Effector memory CD4-positive, alpha-beta T cell (primary cell): ENCODE measurements around the gene AREL1.

Experiments
- DNase-seq, 3 donors: peaks; one replicate each; pipeline ENCODE4 v3.0.0-alpha.2; 2020
- H3K27ac ChIP-seq: 2 replicates; pipeline ENCODE4 v1.7.0; 2013; ENCODE audit warnings: mild to moderate bottlenecking, low read length, moderate library complexity; ENCODE audit not compliant: insufficient read depth, poor library complexity, severe bottlenecking
- H3K27me3 ChIP-seq: replicated peaks from 2 replicates; pipeline ENCODE4 v1.7.0; 2013; ENCODE audit warnings: mild to moderate bottlenecking, low read length; ENCODE audit not compliant: insufficient read depth, control insufficient read depth, poor library complexity, severe bottlenecking
- H3K36me3 ChIP-seq: 2 replicates; pipeline ENCODE4 v1.7.0; 2013; ENCODE audit warnings: mild to moderate bottlenecking, low read length, moderate library complexity; ENCODE audit not compliant: control insufficient read depth, insufficient read depth
- H3K4me1 ChIP-seq: 2 replicates; pipeline ENCODE4 v1.7.0; 2013; ENCODE audit warnings: low read length, mild to moderate bottlenecking; ENCODE audit not compliant: control insufficient read depth, insufficient read depth, poor library complexity, severe bottlenecking
- H3K4me3 ChIP-seq: 2 replicates; pipeline ENCODE4 v1.7.0; 2013; ENCODE audit warnings: low read length, low read depth, mild to moderate bottlenecking; ENCODE audit not compliant: insufficient read depth, poor library complexity, severe bottlenecking
- H3K9me3 ChIP-seq: 2 replicates; pipeline ENCODE4 v1.7.0; 2013; ENCODE audit warnings: mild to moderate bottlenecking, low read length, moderate library complexity; ENCODE audit not compliant: control insufficient read depth

Gene AREL1

GRCh38 chr14:74616996-74617700 lies 95.7 kb downstream of the AREL1 start:
- Histone ChIP-seq H3K9me3 (no peaks in the 10 kb centered on the region), H3K4me3 (no peak overlapping the region), H3K4me1 (peaks cover 22% of the 10 kb centered on the region), H3K36me3 (no peaks in the 10 kb centered on the region), H3K27ac (no peak overlapping the region), H3K27me3 (no peaks in the 10 kb centered on the region)
- no peak for DNase-seq

DNA sequence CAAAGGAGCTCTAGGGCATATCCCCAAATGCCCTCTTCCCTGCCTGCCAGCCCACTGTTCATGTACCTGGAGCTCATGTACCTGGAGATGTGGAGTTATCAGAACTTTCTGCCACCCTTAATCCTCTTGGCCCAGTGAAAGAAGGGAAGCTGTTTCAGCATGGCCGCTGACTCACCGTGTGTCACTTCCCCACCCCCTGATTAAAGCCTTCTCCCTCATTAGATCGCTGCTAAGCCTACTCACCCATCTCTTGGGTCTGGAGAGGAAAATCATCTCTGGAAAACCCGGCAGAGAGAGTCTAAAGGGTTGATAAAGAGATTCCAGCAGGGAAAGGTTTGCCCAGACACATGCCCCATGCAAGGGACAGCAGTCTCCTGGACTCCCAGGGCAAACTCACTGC lies 96.4 kb downstream of the AREL1 start:
- DNase-seq, result no peak
- H3K4me1 ChIP-seq, result peaks cover 26% of the 10 kb centered on the region
- H3K9me3 ChIP-seq, result no peaks in the 10 kb centered on the region
- no peak overlapping the region for H3K4me3 ChIP-seq
- no peaks in the 10 kb centered on the region for H3K36me3 ChIP-seq
- H3K27me3 ChIP-seq, result no peaks in the 10 kb centered on the region
- H3K27ac ChIP-seq, result no peak overlapping the region

- Histone ChIP-seq H3K27ac (no peak overlapping the region), H3K9me3 (no peaks in the 10 kb centered on the region), H3K4me3 (no peak overlapping the region), H3K4me1 (peaks cover 25% of the 10 kb centered on the region), H3K36me3 (no peaks in the 10 kb centered on the region), H3K27me3 (no peaks in the 10 kb centered on the region)
- DNase-seq, result no peak
These were observed 97.1 kb downstream of the AREL1 start for GRCh38 chr14:74615735-74616134.

DNA sequence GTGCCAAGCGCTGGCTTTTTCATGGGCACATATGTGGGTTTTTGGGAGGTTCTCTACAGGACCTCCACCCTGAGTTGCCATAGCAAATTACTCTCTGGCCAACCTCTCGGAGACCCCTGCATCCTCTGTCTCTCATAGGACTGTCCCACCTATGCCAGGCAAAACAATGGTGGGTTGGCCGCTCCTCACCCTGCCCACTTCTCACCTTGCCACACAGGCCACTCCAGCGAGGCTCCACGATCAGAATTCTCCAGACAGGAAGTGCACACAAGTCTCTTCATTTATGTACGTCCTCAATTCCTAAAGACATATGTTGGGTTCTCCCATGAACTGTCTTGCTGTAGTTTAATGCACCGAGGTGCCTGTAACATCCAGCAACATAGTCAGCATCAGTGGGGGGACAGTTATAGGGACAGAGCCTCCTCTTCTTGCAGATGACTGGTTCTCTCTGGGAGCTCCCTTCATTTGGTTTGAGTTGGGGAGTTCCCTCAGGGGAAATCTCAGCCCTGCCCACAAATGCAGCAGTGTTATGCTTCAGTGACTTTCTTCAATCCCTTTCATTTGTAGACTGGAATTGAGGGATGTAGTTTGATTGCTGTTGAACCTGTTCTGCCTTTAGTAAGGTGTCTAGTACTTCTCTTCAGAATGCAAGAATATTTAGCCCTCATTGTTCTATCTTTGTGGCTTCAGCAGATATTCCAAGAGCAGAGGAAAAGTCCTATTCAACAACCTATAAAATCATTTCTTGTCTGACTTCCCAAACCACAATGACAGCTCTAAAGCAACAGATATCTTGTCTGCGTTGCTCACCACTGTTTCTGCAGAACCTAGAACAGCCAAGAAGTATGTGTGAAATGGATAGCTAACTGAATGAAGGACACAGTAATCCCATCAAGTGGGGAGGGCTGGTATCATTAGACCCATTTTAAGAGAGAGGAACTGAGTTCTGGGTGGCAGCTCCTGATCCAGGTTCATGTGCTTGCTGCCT lies 98.1 kb downstream of the AREL1 start:
- no peak for DNase-seq
- Histone ChIP-seq H3K27ac (no peak overlapping the region), H3K27me3 (no peaks in the 10 kb centered on the region), H3K4me3 (no peak overlapping the region), H3K4me1 (peaks cover 25% of the 10 kb centered on the region), H3K36me3 (no peaks in the 10 kb centered on the region), H3K9me3 (no peaks in the 10 kb centered on the region)

DNA sequence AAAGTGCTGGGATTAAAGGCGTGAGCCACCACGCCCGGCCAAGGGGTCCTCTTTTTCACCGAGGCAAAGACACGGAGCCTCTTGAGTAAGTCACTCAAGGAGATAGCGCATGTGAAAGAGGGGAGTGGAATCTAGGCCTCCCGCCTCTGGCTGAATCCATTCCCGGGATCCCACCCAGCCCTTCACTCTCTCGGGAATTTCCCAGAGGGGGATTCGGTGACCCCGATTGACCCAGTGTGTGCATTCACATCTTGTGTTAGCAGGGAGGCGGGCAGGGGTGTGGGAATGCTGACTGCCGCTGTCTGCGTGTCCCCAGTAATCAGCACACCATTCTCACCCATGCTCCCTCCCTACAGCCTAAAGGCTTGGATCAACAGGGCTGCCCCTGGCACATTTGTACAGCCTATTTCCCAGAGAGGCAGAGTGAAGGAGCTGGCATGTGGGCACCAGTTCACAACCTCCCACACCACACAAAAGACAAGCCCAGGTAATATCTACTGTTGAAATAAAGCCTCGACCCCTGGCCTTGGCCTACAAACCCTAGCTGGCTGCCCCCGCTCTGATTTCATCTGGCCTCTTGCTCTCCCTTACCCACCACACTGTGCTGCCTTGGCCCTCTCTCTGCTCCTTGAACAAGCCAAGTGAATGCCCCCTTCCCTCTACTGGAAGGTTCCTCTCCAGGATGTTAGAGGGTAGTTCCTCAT lies 99.5 kb downstream of the AREL1 start:
- no peaks in the 10 kb centered on the region for H3K9me3 ChIP-seq
- H3K4me1 ChIP-seq, result peaks cover 12% of the 10 kb centered on the region
- no peaks in the 10 kb centered on the region for H3K36me3 ChIP-seq
- H3K4me3 ChIP-seq, result no peak overlapping the region
- no peaks in the 10 kb centered on the region for H3K27me3 ChIP-seq
- H3K27ac ChIP-seq, result no peak overlapping the region
- no peak for DNase-seq

- H3K27me3 ChIP-seq, result no peaks in the 10 kb centered on the region
- DNase-seq, result peak; percentile 69 to 73 (median 69)
- no peaks in the 10 kb centered on the region for H3K36me3 ChIP-seq
- peak overlapping the region; percentile 91 for H3K4me3 ChIP-seq
- H3K27ac ChIP-seq, result no peak overlapping the region
- peaks cover 9% of the 10 kb centered on the region for H3K4me1 ChIP-seq
- no peaks in the 10 kb centered on the region for H3K9me3 ChIP-seq
These were observed 100.4 kb downstream of the AREL1 start for GRCh38 chr14:74612350-74613021.

DNA sequence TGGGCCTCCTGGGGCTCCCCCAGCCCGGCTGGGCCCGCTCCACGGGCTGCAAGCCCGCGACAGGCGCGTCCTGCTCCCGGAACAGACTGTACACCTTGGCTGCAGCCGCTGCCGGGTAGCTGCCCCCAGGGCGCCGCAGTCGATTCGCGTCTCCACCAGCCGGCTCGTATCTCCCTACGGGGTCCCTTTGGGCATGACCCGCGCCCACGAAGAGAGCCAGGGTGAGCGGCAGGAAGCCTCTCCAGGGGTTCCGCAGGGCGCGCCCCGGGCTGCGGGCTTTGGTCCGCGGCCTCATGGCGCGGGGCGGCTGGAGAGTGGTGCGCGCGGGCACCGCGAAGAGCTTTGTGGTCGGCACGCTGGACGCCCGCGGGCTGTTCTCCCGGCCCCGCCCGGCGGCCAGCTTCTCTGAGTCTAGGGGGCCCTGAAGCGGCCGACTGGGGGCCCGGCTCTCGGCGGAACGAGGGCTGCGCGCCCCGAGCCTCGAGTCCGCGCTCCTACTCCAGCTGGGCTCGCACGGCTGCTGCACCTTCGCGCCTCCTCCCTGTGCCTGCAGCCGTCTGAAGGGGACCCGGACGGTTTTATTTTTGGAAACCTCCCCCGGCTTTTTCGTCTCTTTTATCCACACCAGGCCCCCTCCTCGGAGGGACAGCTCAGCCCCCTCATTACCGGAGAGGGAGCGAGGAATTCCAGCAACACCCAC lies 101.1 kb downstream of the AREL1 start, which contains the start of gene LTBP2:
Gene LTBP2 (minus strand): TSS at position 588 of the 700 bp plus-strand sequence. CDS start 293 bp downstream, at position 295.
- no peak for DNase-seq
- Histone ChIP-seq H3K9me3 (no peaks in the 10 kb centered on the region), H3K4me1 (peaks cover 9% of the 10 kb centered on the region), H3K4me3 (peak within 1 kb of the TSS; percentile 91), H3K36me3 (no peaks in the 10 kb centered on the region), H3K27me3 (no peaks in the 10 kb centered on the region), H3K27ac (no peak within 1 kb of the TSS)
